CD4-positive, alpha-beta memory T cell (primary cell): ENCODE measurements around the gene CACNA1B. TPM values are rescaled to one million over a fixed set of nuclear protein-coding genes. Genes with fewer than 3 reads are reported as not detected.

Experiments
- CTCF ChIA-PET: fragments of 350-600 bp; sonication (Branson Sonifier 250); formaldehyde crosslinking; loops from one replicate; lab custom pipeline; 2021; ENCODE audit warnings: inconsistent platforms; ENCODE audit not compliant: partially characterized antibody; lab: Charles Lee
- POLR2A ChIA-PET: fragments of 350-600 bp; sonication (Branson Sonifier 250); formaldehyde crosslinking; loops from one replicate; lab custom pipeline; 2021; ENCODE audit not compliant: partially characterized antibody; lab: Charles Lee
- DNase-seq, 5 donors: peaks; one replicate each; pipeline versions ENCODE4 v3.0.0 to v3.0.0-alpha.2; 2020 to 2022; ENCODE audit warnings: mixed read lengths in 1 of 5
- H3K27ac ChIP-seq: one replicate; pipeline ENCODE4 v1.7.0; 2013; ENCODE audit warnings: low read depth, low read length
- H3K27me3 ChIP-seq: 2 replicates; pipeline ENCODE4 v1.7.0; 2013; ENCODE audit warnings: mild to moderate bottlenecking, low read length, moderate library complexity; ENCODE audit not compliant: insufficient read depth
- H3K36me3 ChIP-seq: 2 replicates; pipeline ENCODE4 v1.7.0; 2013; ENCODE audit warnings: mild to moderate bottlenecking, low read length, moderate library complexity; ENCODE audit not compliant: insufficient read depth
- H3K4me1 ChIP-seq: 2 replicates; pipeline ENCODE4 v1.7.0; 2013; ENCODE audit warnings: mild to moderate bottlenecking, low read length, moderate library complexity; ENCODE audit not compliant: insufficient read depth
- H3K4me3 ChIP-seq, 2 donors: one replicate each; pipeline ENCODE4 v1.7.0; 2013; ENCODE audit warnings: low read length in 2 of 2, mild to moderate bottlenecking in 1 of 2
- H3K9me3 ChIP-seq, 2 donors: one replicate each; pipeline ENCODE4 v1.7.0; 2013; ENCODE audit warnings: low read length in 2 of 2, control low read depth in 1 of 2; ENCODE audit not compliant: control insufficient read depth in 1 of 2
- H3K27ac Mint-ChIP-seq, 7 donors: one replicate each; pipeline ENCODE4 v1.8.0; 2020 to 2021; ENCODE audit warnings: mixed read lengths in 7 of 7, mild to moderate bottlenecking in 6 of 7, inconsistent platforms in 3 of 7, moderate library complexity in 3 of 7
- H3K27me3 Mint-ChIP-seq, 2 donors: one replicate each; pipeline ENCODE4 v1.8.0; 2020 to 2021; ENCODE audit warnings: mixed read lengths in 2 of 2
- H3K36me3 Mint-ChIP-seq, 2 donors: one replicate each; pipeline ENCODE4 v1.8.0; 2020 to 2021; ENCODE audit warnings: mixed read lengths in 2 of 2, inconsistent platforms in 1 of 2, mild to moderate bottlenecking in 1 of 2
- H3K4me1 Mint-ChIP-seq, 4 donors: one replicate each; pipeline ENCODE4 v1.8.0; 2020 to 2021; ENCODE audit warnings: mixed read lengths in 4 of 4, mild to moderate bottlenecking in 1 of 4
- H3K4me3 Mint-ChIP-seq, 8 donors: one replicate each; pipeline ENCODE4 v1.8.0; 2020 to 2021; ENCODE audit warnings: mixed read lengths in 8 of 8, mild to moderate bottlenecking in 7 of 8, moderate library complexity in 6 of 8, inconsistent platforms in 3 of 8
- H3K9me3 Mint-ChIP-seq, 8 donors: one replicate each; pipeline ENCODE4 v1.8.0; 2020 to 2021; ENCODE audit warnings: mixed read lengths in 8 of 8, mild to moderate bottlenecking in 5 of 8, inconsistent platforms in 3 of 8, moderate library complexity in 1 of 8
- intact Hi-C: fragments of 100-400 bp; cut with micrococcal nuclease; formaldehyde crosslinking; loops from one replicate; pipeline ENCODE4 v1.15.1; 2023
- polyA plus RNA-seq, 2 donors: library from polyadenylated mRNA; unstranded; fragments of 300-500 nt; fragmentation: Illumina TruSeq; gene quantifications; one replicate each; pipeline ENCODE4 v1.2.3, GENCODE V29; 2021
- total RNA-seq, 2 experiments: library from RNA; stranded (reverse); gene quantifications; one replicate each; pipeline ENCODE4 v1.2.3, GENCODE V29; 2021

CACNA1B gene
- total and polyA plus RNA-seq, 4 experiments from 2014 or later = not detected

- no peak overlapping the region for H3K27ac ChIP-seq
- Mint-ChIP-seq H3K4me3 (no peak overlapping the region), H3K27me3 (peaks cover 27 to 30% of the 10 kb centered on the region in 2 donors), H3K36me3 (no peaks in the 10 kb centered on the region), H3K27ac (no peak overlapping the region), H3K9me3 (peaks cover 0 to 20% (median 11%) of the 10 kb centered on the region in 8 donors), H3K4me1 (no peaks in the 10 kb centered on the region)
- no peak overlapping the region for H3K4me3 ChIP-seq
- no peak for DNase-seq
- H3K27me3 ChIP-seq = peaks cover 4% of the 10 kb centered on the region
- intact Hi-C loops = no loop called here
- H3K36me3 ChIP-seq = no peaks in the 10 kb centered on the region
- H3K4me1 ChIP-seq = no peaks in the 10 kb centered on the region
- H3K9me3 ChIP-seq = no peaks in the 10 kb centered on the region
- ChIA-PET CTCF (no interaction called here), POLR2A (no interaction called here)
These were observed 159.6 kb downstream of the CACNA1B start for GRCh38 chr9:138037140-138037539.

GRCh38 chr9:138038244-138038671 lies 160.7 kb downstream of the CACNA1B start:
- Mint-ChIP-seq H3K36me3 (no peaks in the 10 kb centered on the region), H3K27me3 (peaks cover 24 to 25% of the 10 kb centered on the region in 2 donors), H3K27ac (no peak overlapping the region), H3K9me3 (peaks cover 0 to 9% (median 3%) of the 10 kb centered on the region in 8 donors), H3K4me3 (no peak overlapping the region), H3K4me1 (no peaks in the 10 kb centered on the region)
- H3K9me3 ChIP-seq = no peaks in the 10 kb centered on the region
- no peaks in the 10 kb centered on the region for H3K27me3 ChIP-seq
- ChIA-PET CTCF (no interaction called here), POLR2A (no interaction called here)
- intact Hi-C loops = no loop called here
- H3K27ac ChIP-seq = no peak overlapping the region
- no peak for DNase-seq
- H3K4me3 ChIP-seq = no peak overlapping the region
- H3K36me3 ChIP-seq = no peaks in the 10 kb centered on the region
- H3K4me1 ChIP-seq = no peaks in the 10 kb centered on the region

GRCh38 chr9:138040446-138041430 lies 163.2 kb downstream of the CACNA1B start:
- Histone ChIP-seq H3K4me3 (no peak overlapping the region), H3K9me3 (no peaks in the 10 kb centered on the region), H3K36me3 (no peaks in the 10 kb centered on the region), H3K27ac (no peak overlapping the region), H3K4me1 (no peaks in the 10 kb centered on the region), H3K27me3 (no peaks in the 10 kb centered on the region)
- Mint-ChIP-seq H3K4me1 (no peaks in the 10 kb centered on the region), H3K4me3 (no peak overlapping the region), H3K36me3 (no peaks in the 10 kb centered on the region), H3K27me3 (peaks cover 16 to 32% of the 10 kb centered on the region in 2 donors), H3K9me3 (no peaks in the 10 kb centered on the region), H3K27ac (no peak overlapping the region)
- no peak for DNase-seq
- CTCF ChIA-PET = interaction anchor here (1.1 kb wide), 1 partner anchor 13 kb away, joined by 3 read pairs; no protein-coding TSS in a partner anchor
- POLR2A ChIA-PET = no interaction called here
- intact Hi-C loops = no loop called here

GRCh38 chr9:138042146-138042545 lies 164.6 kb downstream of the CACNA1B start:
- Histone ChIP-seq H3K27ac (no peak overlapping the region), H3K36me3 (no peaks in the 10 kb centered on the region), H3K27me3 (no peaks in the 10 kb centered on the region), H3K4me3 (no peak overlapping the region), H3K9me3 (no peaks in the 10 kb centered on the region), H3K4me1 (no peaks in the 10 kb centered on the region)
- POLR2A ChIA-PET = no interaction called here
- intact Hi-C loops = no loop called here
- CTCF ChIA-PET = no interaction called here
- no peak for DNase-seq
- H3K27ac Mint-ChIP-seq = no peak overlapping the region
- H3K4me3 Mint-ChIP-seq = no peak overlapping the region
- H3K36me3 Mint-ChIP-seq = no peaks in the 10 kb centered on the region
- H3K9me3 Mint-ChIP-seq = no peaks in the 10 kb centered on the region
- H3K27me3 Mint-ChIP-seq = peaks cover 12 to 24% of the 10 kb centered on the region in 2 donors
- no peaks in the 10 kb centered on the region for H3K4me1 Mint-ChIP-seq

GRCh38 chr9:138042640-138043039 lies 165.1 kb downstream of the CACNA1B start:
- Histone ChIP-seq H3K36me3 (no peaks in the 10 kb centered on the region), H3K27me3 (no peaks in the 10 kb centered on the region), H3K9me3 (no peaks in the 10 kb centered on the region), H3K27ac (no peak overlapping the region), H3K4me3 (no peak overlapping the region), H3K4me1 (no peaks in the 10 kb centered on the region)
- ChIA-PET CTCF (no interaction called here), POLR2A (no interaction called here)
- H3K9me3 Mint-ChIP-seq = no peaks in the 10 kb centered on the region
- intact Hi-C loops = no loop called here
- no peak for DNase-seq
- peak overlapping the region in 1 of 8 donors; percentile 15 for H3K4me3 Mint-ChIP-seq
- H3K4me1 Mint-ChIP-seq = no peaks in the 10 kb centered on the region
- H3K27ac Mint-ChIP-seq = peak overlapping the region in 1 of 7 donors; percentile 62
- H3K27me3 Mint-ChIP-seq = peaks cover 12 to 24% of the 10 kb centered on the region in 2 donors
- H3K36me3 Mint-ChIP-seq = no peaks in the 10 kb centered on the region

GRCh38 chr9:138043061-138043410 lies 165.5 kb downstream of the CACNA1B start:
- intact Hi-C loops = no loop called here
- Mint-ChIP-seq H3K27me3 (peaks cover 12 to 22% of the 10 kb centered on the region in 2 donors), H3K4me3 (peak overlapping the region in 1 of 8 donors; percentile 15), H3K9me3 (no peaks in the 10 kb centered on the region), H3K27ac (peak overlapping the region in 1 of 7 donors; percentile 62), H3K36me3 (no peaks in the 10 kb centered on the region), H3K4me1 (no peaks in the 10 kb centered on the region)
- Histone ChIP-seq H3K9me3 (no peaks in the 10 kb centered on the region), H3K27me3 (no peaks in the 10 kb centered on the region), H3K27ac (no peak overlapping the region), H3K4me3 (no peak overlapping the region), H3K36me3 (no peaks in the 10 kb centered on the region), H3K4me1 (no peaks in the 10 kb centered on the region)
- CTCF ChIA-PET = no interaction called here
- POLR2A ChIA-PET = no interaction called here
- DNase-seq = no peak

GRCh38 chr9:138043411-138044345 lies 166.1 kb downstream of the CACNA1B start:
- ChIA-PET CTCF (no interaction called here), POLR2A (no interaction called here)
- no peaks in the 10 kb centered on the region for H3K9me3 ChIP-seq
- no peak overlapping the region for H3K27ac ChIP-seq
- Mint-ChIP-seq H3K9me3 (no peaks in the 10 kb centered on the region), H3K36me3 (no peaks in the 10 kb centered on the region), H3K4me3 (no peak overlapping the region), H3K27me3 (peaks cover 12 to 21% of the 10 kb centered on the region in 2 donors), H3K4me1 (no peaks in the 10 kb centered on the region), H3K27ac (no peak overlapping the region)
- intact Hi-C loops = no loop called here
- H3K4me1 ChIP-seq = no peaks in the 10 kb centered on the region
- H3K36me3 ChIP-seq = no peaks in the 10 kb centered on the region
- DNase-seq = no peak
- no peaks in the 10 kb centered on the region for H3K27me3 ChIP-seq
- H3K4me3 ChIP-seq = no peak overlapping the region
